GM23338 (cell line): ENCODE results near the gene AP2M1. TPM values are rescaled to one million over a fixed set of nuclear protein-coding genes. Genes with fewer than 3 reads are reported as not detected.

Experiments used
- ATAC-seq: fragments of 200-7000 bp; cut with Tn5 transposase; 3 replicates; pipeline ENCODE4 v1.9.1; 2020
- DNase-seq: peaks from one replicate; pipeline ENCODE4 v3.0.0-alpha.2; 2015; ENCODE audit warnings: low spot score
- H2AFZ ChIP-seq: fragments of 200-600 bp; sonication (generic); 2 replicates; pipeline ENCODE4 v1.8.0; 2016; ENCODE audit warnings: antibody characterized with exemption, mild to moderate bottlenecking, moderate library complexity
- H3F3A ChIP-seq: fragments of 200-600 bp; sonication (generic); replicated peaks from 2 replicates; pipeline ENCODE4 v1.8.0; 2017; ENCODE audit warnings: antibody characterized with exemption, mixed run types, low read depth
- H3K27ac ChIP-seq: fragments of 200-600 bp; sonication (generic); 2 replicates; pipeline ENCODE4 v1.6.1; 2016; ENCODE audit warnings: low read depth
- H3K27me3 ChIP-seq: fragments of 200-600 bp; sonication (generic); 2 replicates; pipeline ENCODE4 v1.8.0; 2016; ENCODE audit warnings: mild to moderate bottlenecking, mixed run types, moderate library complexity; ENCODE audit not compliant: insufficient read depth
- H3K36me3 ChIP-seq: fragments of 200-600 bp; sonication (generic); 2 replicates; pipeline ENCODE4 v1.8.0; 2016; ENCODE audit warnings: mild to moderate bottlenecking; ENCODE audit not compliant: insufficient read depth
- H3K4me1 ChIP-seq: fragments of 200-600 bp; sonication (generic); 2 replicates; pipeline ENCODE4 v1.8.0; 2016; ENCODE audit warnings: mild to moderate bottlenecking, moderate library complexity; ENCODE audit not compliant: insufficient read depth
- H3K4me2 ChIP-seq: fragments of 200-600 bp; sonication (generic); 2 replicates; pipeline ENCODE4 v1.7.1; 2017; ENCODE audit warnings: mixed run types
- H3K4me3 ChIP-seq: fragments of 200-600 bp; sonication (generic); 2 replicates; pipeline ENCODE4 v1.6.1; 2016; ENCODE audit warnings: mixed run types
- H3K79me2 ChIP-seq: fragments of 200-600 bp; sonication (generic); replicated peaks from 2 replicates; pipeline ENCODE4 v1.8.0; 2017; ENCODE audit warnings: mild to moderate bottlenecking; ENCODE audit not compliant: insufficient read depth
- H3K9me2 ChIP-seq: fragments of 200-600 bp; sonication (generic); 2 replicates; pipeline ENCODE4 v1.8.0; 2017; ENCODE audit not compliant: insufficient read depth
- H4K20me1 ChIP-seq: fragments of 200-600 bp; sonication (generic); replicated peaks from 2 replicates; pipeline ENCODE4 v1.8.0; 2017; ENCODE audit warnings: mild to moderate bottlenecking; ENCODE audit not compliant: insufficient read depth
- H3K27ac Mint-ChIP-seq: 2 replicates; pipeline ENCODE4 v1.8.0; 2020; ENCODE audit warnings: inconsistent platforms, mild to moderate bottlenecking, moderate library complexity, mixed read lengths
- H3K27me3 Mint-ChIP-seq: 3 replicates; pipeline ENCODE4 v1.8.0; 2022; ENCODE audit warnings: low read depth, mild to moderate bottlenecking, moderate library complexity, mixed read lengths, inconsistent platforms; ENCODE audit not compliant: insufficient read depth, poor library complexity
- H3K36me3 Mint-ChIP-seq: 3 replicates; pipeline ENCODE4 v1.8.0; 2021; ENCODE audit warnings: low read depth, mild to moderate bottlenecking, inconsistent platforms, moderate library complexity, mixed read lengths
- H3K4me1 Mint-ChIP-seq: 3 replicates; pipeline ENCODE4 v1.8.0; 2020; ENCODE audit warnings: mild to moderate bottlenecking, inconsistent platforms, mixed read lengths
- H3K4me3 Mint-ChIP-seq: 3 replicates; pipeline ENCODE4 v1.8.0; 2021; ENCODE audit warnings: moderate library complexity, mild to moderate bottlenecking, inconsistent platforms, mixed read lengths
- H3K9me3 Mint-ChIP-seq: 3 replicates; pipeline ENCODE4 v1.8.0; 2020; ENCODE audit warnings: moderate library complexity, mild to moderate bottlenecking, inconsistent platforms, mixed read lengths
- CREB1 ChIP-seq: fragments of 250-450 bp; sonication (Bioruptor Pico); IDR thresholded peaks from 2 replicates; pipeline ENCODE4 v1.5.0; 2020; ENCODE audit warnings: low read depth, mild to moderate bottlenecking, moderate library complexity
- CTCF ChIP-seq, 2 experiments: fragments of 200-600 bp in 1 of 2; sonication (generic) in 1 of 2; conservative IDR thresholded peaks; 2 replicates each; pipeline versions ENCODE4 v1.5.1 to v1.6.1; 2016 to 2017; ENCODE audit warnings: antibody characterized with exemption in 2 of 2, low read depth in 2 of 2, mild to moderate bottlenecking in 2 of 2, moderate library complexity in 1 of 2
- ETS1 ChIP-seq: IDR thresholded peaks from 2 replicates; pipeline ENCODE4 v1.6.1; 2016; ENCODE audit warnings: antibody characterized with exemption
- EZH2 ChIP-seq: fragments of 200-600 bp; sonication (generic); IDR thresholded peaks from one replicate; pipeline ENCODE4 v1.8.0; 2017; ENCODE audit warnings: antibody characterized with exemption, mild to moderate bottlenecking, low read depth; ENCODE audit not compliant: unreplicated experiment
- EZH2phosphoT487 ChIP-seq: fragments of 200-600 bp; sonication (generic); IDR thresholded peaks from one replicate; pipeline ENCODE4 v1.8.1; 2018; ENCODE audit warnings: antibody characterized with exemption; ENCODE audit not compliant: unreplicated experiment
- JUNB ChIP-seq: IDR thresholded peaks from one replicate; pipeline ENCODE4 v1.6.1; 2016; ENCODE audit warnings: antibody characterized with exemption; ENCODE audit not compliant: unreplicated experiment
- NANOG ChIP-seq: IDR thresholded peaks from 2 replicates; pipeline ENCODE4 v1.6.1; 2016; ENCODE audit warnings: antibody characterized with exemption, borderline replicate concordance
- POLR2AphosphoS5 ChIP-seq: IDR thresholded peaks from 2 replicates; pipeline ENCODE4 v1.6.1; 2016; ENCODE audit warnings: antibody characterized with exemption, low read depth
- REST ChIP-seq: IDR thresholded peaks from one replicate; pipeline ENCODE4 v1.6.1; 2018; ENCODE audit warnings: antibody characterized with exemption; ENCODE audit not compliant: unreplicated experiment
- STAT1 ChIP-seq: IDR thresholded peaks from one replicate; pipeline ENCODE4 v1.6.1; 2016; ENCODE audit warnings: antibody characterized with exemption; ENCODE audit not compliant: unreplicated experiment
- ZNF114 ChIP-seq: fragments of 250-450 bp; sonication (Bioruptor Pico); IDR thresholded peaks from 2 replicates; pipeline ENCODE4 v1.5.0; 2020; ENCODE audit warnings: mild to moderate bottlenecking, moderate library complexity
- ZNF331 ChIP-seq: fragments of 250-450 bp; sonication (Bioruptor Pico); IDR thresholded peaks from 2 replicates; pipeline ENCODE4 v1.5.0; 2020; ENCODE audit warnings: low read depth, mild to moderate bottlenecking, moderate library complexity
- ZNF462 ChIP-seq: fragments of 250-450 bp; sonication (Bioruptor Pico); IDR thresholded peaks from 2 replicates; pipeline ENCODE4 v1.5.0; 2020; ENCODE audit warnings: mild to moderate bottlenecking, moderate library complexity
- polyA plus RNA-seq: library from polyadenylated mRNA; unstranded; fragments of >200 nt; fragmentation: Nextera tagmentation; extraction: Ambion mirVana; gene quantifications from 2 replicates; pipeline ENCODE4 v1.2.1, GENCODE V29; 2016
- total RNA-seq: library from RNA; depleted of rRNA; stranded (reverse); fragments of >200 nt; shearing (Covaris generic); gene quantifications from 2 replicates; pipeline ENCODE4 v1.2.3, GENCODE V29; 2014

AP2M1 gene
- total and polyA plus RNA-seq, 2 experiments from 2014 or later, result 215 to 305 TPM

- no peaks in the 10 kb centered on the region for H3K4me1 Mint-ChIP-seq
- H3K9me2 ChIP-seq, result no peaks in the 10 kb centered on the region
- no peaks in the 10 kb centered on the region for H3K9me3 Mint-ChIP-seq
- DNase-seq (no peak), ATAC-seq (no peak)
- no peaks in the 10 kb centered on the region for H3K79me2 ChIP-seq
- no peak for TF ChIP-seq JUNB
- no peak for TF ChIP-seq ZNF331 (CRISPR knock-in tag)
- TF ChIP-seq STAT1, result no peak
- TF ChIP-seq ETS1, result no peak
- TF ChIP-seq CTCF (conservative IDR thresholded peaks at IDR 0.05; ENCODE audit: low read depth in 2 of 2), result no peak
- TF ChIP-seq NANOG, result no peak
- TF ChIP-seq POLR2AphosphoS5, result no peak
- TF ChIP-seq CREB1 (CRISPR knock-in tag), result no peak
- no peak for TF ChIP-seq EZH2phosphoT487
- no peak for TF ChIP-seq EZH2
- no peak for TF ChIP-seq ZNF114 (CRISPR knock-in tag)
- TF ChIP-seq REST, result no peak
- TF ChIP-seq ZNF462 (CRISPR knock-in tag), result no peak
- H3F3A ChIP-seq, result no peaks in the 10 kb centered on the region
- no peaks in the 10 kb centered on the region; the same call in 1 of the 2 replicates for H3K36me3 ChIP-seq
- H3K4me3 ChIP-seq, result no peak overlapping the region
- H4K20me1 ChIP-seq, result peaks cover 5% of the 10 kb centered on the region; the same call in 1 of the 2 replicates
- peaks cover 4% of the 10 kb centered on the region for H3K27me3 Mint-ChIP-seq
- H3K4me2 ChIP-seq, result no peak overlapping the region
- no peak overlapping the region for H3K27ac Mint-ChIP-seq
- no peak overlapping the region for H2AFZ ChIP-seq
- H3K27me3 ChIP-seq, result no peaks in the 10 kb centered on the region
- H3K36me3 Mint-ChIP-seq, result peaks cover 37% of the 10 kb centered on the region
- no peak overlapping the region for H3K4me3 Mint-ChIP-seq
- no peak overlapping the region for H3K27ac ChIP-seq
- H3K4me1 ChIP-seq, result no peaks in the 10 kb centered on the region
Measured at GRCh38 chr3:184196536-184196935, 21.9 kb downstream of the AP2M1 start.
